GM19238 (cell line): ENCODE data around the gene LINC01488.

Source experiments
- DNase-seq: peaks from one replicate; pipeline ENCODE4 v3.0.0; 2011; ENCODE audit warnings: low spot score; ENCODE audit not compliant: insufficient read length

LINC01488 gene

DNA sequence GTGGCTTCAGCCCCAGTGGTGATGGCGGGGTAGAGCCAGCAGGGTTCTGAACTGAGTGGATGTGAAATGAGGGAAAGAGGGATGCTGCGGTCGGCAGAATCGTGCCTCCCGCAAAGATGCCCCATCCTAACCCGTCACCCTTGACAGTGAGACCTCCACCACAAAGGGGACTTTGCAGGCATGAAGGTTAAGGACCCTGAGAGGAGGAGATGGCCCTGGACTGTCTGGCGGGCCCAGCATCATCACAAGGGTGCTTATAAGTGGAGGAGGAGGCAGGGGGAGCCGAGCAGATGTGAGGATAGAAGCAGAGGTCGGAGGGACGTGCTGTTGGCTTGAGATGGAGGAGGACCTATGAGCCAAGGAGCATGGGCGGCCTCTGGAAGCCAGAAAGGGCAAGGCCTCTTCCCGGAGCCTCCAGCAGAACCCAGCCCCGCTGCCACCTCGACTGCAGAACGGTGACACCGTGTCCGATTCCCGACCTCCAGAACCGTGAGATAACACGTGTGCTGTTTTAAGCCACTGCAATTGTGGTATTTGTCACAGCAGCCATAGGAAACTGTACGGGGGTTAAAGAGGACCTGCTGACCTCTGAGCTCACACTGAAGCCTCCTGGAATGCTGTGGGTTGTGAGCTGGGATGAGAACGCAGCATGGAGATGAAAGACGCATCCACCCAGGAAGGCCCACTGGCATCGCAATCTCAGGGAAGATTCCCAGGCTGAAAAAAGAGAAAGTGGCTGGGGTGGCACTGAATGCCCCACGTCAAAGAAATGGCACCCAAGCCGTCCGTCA, 10.9 kb downstream of the LINC01488 start:
- DNase-seq: no peak

DNA sequence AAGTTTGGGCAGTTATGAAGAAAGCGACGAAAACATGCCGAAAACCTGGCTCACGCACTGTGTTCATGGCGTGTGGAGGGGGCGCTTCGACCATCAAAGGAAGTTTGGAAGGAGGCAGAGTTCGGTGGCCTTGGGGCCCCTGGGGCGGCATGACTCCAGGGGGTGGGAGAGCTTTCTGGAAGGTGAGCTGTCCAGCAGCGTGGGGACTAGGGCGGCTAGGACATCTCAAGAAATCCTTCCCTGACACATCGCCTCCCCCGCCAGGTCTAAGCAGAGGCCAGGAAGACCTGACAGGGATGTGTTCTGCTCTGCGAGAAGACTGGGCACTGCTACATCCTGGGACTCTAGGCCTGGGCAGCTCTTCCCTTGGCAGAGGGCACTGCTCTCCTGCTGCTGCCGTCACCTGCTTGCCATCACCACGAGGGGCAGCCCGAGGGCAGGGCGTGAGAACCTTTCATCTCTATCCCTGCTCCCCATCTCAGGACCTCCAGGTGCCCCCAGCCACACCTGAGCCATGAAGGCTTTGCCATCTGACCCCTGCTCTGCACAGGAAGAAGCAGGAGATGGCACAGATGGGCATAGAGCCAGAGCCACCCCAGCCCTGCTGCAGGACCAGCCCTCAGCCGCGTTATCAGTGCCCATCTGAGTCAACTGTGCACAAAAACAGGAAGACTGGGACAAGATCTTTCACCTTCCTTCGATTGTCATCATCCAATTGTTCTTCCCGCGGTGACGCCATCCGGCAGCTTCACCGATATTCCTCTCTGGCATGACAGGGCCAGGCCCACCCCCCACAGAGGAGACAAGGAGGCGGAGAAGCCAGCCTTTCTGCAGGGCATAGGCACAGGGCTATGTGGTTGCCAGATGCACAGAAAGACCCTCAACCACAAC, 12.7 kb downstream of the LINC01488 start:
- no peak for DNase-seq

DNA sequence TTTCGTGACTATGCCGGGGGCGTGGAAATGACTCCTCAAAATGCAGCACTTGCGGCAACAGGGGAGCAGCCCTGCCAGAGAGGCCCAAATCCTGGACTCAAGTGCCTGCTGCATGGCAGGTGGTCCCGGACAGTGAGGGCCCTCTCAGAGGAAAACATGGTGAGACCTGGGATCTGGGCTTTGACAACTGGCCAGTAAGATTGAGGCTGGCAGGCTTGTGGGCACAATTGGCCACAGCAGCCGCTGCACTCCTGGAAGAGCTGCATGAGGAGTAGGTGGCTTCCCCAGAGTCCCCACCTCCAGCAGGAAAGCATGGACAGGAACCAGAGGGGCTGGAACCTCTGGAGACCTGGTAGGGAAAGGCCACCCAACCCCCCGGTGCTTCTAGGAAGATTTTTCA, 13.4 kb downstream of the LINC01488 start:
- DNase-seq: no peak

DNA sequence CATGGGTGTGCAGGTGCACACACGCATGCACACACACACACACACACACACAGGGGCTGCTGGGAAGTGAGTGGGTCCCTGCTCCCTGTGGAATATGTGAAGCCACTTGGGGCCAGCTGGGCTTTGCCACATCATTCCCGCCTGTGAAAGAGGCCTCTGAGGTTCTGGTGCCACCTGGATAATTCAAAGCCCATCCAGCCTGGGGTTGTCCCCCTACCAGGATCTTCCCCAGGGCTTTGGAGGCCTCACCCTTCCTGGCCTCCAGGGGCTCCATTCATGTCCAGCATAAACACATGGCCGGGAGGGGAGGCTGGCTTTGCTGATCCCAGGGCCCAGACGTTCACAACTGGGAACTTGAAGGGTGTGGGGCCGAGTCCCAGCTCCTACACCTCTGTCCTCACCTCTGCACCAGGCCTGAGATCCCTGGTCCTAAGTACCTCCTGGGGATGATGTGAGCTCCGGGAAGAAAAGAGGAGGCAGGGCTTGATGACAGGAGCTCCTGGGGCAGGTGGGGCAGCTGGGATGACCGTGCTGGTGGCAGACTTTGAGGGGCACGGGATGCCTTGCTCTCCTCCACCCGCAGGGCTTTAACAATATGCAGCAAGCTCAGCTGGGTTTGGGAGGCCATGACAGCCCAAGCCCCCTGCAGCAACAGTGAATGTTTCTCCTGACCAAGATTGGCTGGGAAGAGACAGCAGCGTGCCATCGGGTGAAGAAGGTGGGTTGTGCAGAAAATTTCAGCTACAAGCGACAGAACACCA, 14.2 kb downstream of the LINC01488 start:
- no peak for DNase-seq

DNA sequence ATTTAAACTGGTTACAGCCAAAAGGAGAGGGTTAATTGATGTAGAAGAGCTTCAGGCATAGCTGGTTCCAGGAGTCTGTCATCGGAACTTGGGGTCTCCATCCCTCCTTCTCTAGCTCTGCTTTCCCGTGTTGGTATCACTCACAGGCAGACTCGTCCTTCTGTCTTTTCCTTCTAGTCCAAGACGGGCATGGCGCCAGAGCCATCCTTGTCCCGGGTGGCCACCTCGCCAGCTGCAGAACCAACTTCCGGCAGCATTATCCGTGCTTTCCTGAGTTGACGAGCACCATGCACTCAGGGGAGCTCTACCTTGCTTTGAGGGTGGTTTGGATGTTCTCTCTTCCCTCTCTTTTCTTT, 14.7 kb downstream of the LINC01488 start:
- DNase-seq: no peak

DNA sequence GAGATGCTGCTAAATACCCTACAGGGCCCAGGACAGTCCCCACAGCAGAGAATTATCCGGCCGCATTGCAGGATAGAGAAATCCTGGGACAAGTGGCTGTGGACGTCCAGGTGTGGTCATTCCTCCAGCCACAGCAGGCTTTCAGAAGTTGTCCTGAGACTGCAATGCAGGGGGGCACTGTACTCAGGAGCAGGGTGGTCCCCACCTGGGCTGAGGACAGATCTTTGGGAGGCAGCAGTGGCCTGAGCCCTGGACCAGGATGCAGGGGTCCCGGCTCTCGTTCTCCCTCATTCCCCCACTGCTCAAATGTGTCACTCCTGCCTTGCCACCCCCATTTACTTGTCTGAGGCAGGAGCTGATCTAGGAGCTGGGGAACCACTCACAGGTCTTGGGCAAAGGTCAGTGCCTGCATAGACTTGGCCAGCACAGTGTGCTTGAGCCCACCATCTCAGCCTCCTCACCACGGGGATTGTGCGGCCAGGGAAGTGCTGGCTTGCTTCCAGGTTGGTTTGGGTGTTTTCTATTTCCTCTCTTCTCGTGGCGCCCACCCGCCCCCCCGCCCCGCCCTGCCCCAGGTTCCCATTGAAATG, 15.3 kb downstream of the LINC01488 start:
- DNase-seq: no peak

DNA sequence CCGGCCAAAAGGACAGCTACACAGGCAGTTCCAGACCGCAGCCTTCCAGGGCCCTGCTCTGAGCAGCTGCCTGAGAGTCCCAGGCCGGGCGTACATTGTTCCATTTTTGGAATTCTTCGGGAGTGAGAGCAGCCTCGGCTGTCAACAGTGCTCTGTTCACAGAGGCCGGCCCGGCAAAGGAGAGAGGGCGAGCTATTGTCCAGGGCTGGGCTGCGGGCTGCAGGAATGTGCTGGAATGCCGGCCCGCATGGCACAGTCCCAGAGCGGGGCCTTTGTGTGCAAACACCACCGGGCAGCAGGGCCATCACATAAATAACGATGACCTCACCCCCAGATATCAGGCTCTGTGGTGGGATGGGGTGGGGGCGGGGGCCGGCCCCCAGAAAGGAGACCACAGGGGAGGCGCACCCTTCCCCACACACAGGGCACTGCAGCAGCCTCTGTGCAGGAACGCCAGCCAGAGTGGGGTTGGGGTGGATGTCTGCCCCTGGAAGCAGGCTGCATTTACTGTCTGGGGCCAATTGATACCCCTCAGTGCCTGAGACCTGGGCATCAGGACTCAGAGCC, 15.8 kb downstream of the LINC01488 start:
- no peak for DNase-seq

DNA sequence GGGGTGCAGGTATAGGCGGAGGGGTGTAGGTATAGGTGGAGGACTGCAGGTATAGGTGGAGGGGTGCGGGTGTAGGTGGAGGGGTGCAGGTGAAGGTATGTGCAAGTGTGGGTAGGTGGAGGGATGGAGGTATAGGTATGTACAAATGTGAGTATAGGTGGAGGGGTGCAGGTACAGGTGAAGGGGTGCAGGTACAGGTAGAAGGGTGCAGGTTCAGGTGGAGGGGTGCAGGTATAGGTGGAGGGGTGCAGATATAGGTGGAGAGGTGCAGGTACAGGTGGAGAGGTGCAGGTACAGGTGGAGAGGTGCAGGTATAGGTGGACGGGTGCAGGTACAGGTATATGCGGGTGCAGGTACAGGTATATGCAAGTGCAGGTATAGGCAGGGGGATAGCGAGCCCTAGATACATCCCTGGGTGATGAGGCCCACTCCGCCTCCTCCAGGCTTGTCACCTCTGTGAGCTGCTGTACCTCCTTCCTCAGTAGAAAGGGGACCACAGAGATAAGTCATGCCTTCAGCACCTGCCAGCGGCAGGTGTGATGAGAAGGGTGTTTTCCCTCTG, 17.2 kb downstream of the LINC01488 start:
- no peak for DNase-seq

DNA sequence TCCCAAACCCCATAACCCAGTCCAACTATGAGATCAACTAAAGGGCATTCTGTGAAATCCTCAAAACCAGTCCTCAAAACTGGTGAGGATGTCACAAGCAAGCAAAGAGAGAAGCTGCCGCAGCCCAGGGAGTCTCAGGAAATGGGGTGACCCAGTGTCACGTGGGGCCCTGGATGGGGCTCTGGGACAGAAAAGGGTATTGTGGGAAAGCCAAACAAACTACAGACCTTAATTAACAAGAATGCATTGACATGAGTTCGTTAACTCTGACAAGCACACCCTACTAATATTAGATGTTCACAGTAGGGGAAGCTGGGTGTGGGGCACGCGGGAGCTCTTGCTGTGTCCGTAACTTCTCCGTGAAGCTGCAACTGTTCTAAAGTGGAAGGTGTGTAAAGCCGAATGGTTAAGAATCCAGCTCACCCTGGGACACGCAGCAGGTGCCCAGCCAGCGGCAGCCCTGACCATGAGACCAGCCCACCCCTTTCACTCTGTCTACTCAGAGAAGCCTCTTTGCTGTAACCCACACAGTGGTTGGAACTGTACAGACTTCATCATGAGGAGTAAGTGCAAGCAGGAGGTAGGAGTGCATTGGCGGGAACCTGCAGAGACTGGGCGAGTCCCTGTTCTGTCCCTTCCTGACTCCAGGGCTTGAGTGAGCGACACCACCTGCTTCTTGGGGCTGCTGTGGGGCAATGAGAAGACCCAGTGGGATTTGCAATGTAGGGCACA, 17.9 kb downstream of the LINC01488 start:
- DNase-seq: no peak

DNA sequence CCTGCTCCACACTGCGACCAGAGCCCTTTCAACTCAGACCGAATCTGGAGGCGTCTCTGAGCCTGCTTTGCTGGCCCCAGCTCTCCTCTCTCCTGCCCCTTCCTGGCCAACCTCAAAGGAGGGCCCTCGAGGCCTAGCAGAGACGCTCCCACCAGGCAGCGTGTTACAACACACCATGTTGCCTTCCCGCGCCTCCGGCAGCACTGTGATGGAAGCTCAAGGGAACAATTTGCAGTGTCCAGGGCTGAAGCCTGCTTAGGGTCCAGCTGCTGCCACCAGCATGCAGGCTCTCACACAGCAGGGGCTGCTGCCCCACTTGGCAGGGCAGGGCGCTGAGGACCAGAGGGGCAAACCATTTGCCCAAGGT, 18.4 kb downstream of the LINC01488 start:
- DNase-seq: no peak

DNA sequence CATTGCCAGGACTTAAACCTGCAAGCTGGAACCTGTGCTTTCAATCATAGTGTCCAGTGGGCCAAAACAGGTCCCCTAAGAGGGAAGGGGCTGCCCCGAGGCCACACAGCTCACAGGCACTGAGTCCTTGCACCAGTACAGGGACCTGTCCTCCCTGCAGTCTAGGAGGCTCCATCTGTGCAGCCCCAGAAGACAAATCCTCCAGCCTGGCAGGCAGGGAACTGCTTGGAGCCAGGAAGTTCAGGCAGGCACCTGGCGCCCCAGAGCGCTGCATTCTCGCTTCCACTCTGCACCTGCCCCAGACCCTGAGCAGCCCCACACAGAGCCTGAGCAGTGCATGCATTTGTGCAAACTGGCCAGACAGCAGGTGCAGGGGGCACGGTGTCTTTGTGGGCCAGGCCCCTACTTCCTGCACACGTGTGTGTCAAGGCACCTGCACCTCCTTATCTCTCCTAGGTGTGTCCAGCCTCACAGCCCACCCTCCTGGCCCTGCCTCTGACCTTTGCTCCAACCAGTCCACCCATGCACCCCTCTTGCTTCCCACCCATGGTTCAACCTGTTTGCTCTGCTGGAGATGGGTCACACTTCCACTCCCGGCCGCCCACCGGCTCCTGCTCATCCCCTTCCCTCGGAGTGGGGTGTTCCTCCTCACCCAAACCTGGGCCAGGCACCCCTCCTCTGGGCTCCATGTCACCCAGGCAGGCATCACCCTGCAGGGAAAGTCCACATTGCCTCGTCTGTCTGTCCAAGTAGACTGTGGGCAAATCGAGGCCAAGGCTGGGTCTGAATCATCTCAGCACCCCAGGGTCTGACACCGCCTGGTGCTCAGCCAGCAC, 19.0 kb downstream of the LINC01488 start:
- DNase-seq: no peak

DNA sequence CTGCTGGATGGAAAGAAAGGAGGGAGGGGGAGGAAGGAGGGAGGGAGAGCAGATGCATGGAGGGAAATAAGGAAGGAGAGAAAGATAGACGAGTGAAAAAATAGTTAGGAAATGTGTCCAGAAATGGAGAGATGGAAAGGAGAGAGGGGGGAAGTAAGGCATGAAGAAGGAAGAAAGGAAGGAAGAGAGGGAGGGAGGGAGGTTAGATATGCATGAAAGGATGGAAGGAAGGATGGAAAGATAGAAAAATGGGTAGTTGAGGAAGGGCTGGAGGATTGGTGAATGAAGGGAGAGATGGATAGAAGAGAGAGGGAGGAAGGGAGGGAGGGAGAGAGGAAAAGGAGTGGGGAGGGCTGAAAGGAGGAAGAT, 19.6 kb downstream of the LINC01488 start:
- DNase-seq: no peak

DNA sequence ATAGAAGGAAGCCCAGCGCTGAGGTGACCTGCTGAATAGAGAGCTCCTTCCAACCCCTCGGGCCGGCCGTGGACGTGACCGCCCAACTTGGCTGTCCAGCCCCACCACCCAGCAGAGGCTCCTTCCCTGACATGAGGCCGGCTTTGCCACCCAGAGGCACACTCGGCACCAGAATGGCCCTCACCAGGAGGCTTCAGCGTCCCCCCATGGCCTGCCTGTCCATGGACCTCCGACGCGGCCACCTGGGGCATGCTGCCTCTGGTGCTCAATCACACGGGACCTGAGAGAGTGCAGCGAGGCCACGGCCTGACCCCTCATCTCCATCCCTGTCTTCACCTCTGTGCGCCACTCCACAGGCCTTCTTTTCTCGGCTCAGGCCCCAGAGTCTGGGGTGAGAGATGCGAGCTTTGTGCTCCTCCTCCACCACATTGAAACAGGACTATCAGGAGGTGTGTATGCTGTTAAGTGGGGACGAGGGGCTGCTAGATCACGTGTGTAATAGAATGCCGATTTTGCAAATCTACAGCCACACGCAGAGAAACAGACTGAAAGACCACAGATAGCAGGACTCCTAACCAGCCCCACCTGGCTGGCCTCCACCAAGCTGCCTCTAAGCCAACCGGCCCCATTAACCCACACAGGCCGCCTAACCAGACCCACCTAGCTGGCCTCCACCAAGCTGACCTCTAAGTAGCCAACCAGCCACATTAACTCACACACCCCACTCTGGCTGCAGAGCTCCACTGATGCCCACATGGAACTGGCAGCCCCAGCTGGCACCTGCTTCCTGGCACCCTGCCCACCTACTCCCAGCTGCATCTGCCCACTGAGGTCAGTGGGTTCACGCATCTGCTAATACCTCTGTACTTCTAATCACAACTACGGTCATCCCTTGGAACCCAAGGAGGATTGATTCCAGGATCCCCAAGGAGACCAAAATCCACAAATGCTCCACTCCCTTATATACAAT, 20.7 kb downstream of the LINC01488 start:
- no peak for DNase-seq

DNA sequence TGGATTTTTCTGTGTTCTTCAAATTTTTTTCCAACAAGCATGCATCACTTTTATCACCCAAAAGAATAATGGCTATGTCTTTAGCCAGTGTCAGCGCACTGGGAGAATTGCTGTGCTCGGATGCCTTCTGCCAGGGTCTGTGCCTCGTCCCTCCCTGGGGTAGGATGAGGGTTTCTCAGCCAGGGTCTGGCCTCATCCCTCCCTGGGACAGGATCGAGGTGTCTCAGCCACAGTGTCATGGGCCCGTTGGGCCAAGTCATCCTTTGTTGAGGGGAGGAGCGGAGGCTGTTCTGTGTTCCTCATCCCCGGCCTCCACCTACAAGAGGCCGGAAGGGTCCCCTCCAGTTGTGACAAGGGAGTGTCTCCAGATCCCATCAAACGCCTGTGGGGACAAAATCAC, 22.7 kb downstream of the LINC01488 start:
- DNase-seq: no peak

DNA sequence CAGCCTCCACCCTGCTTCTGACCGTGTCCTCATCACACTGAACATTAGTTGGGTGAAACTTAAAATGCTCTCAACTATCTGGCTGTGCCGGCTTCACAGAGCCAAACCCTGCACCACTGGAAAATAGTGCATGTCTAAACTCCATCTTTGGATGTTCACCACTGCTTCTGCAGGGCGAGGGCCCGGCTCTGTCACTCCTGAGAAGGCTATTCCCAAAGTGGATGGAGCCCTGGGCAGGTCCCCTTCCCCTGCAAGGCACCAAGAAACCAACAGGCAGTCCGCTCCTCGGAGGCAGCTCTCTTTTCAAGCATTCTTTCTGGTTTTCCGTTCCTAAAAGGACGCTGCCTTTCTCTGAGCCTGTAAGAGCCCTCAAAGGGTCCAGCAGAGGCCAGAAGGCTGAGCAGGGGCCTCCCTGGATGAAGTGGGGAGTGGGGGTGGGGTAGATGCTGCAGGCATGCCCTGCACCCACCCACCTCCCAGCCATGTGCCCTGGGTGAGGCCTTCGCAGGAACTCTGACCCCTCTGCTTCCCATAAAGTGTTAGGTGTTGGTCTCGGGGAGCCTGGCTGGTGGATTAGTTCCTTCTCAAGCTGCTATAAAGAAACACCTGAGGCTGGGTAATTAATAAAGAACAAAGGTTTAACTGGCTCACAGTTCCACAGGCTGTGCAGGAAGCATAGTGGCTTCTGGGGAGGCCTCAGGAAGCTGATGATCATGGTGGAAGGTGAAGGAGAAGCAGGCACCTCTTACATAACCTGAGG, 23.3 kb downstream of the LINC01488 start:
- DNase-seq: no peak

DNA sequence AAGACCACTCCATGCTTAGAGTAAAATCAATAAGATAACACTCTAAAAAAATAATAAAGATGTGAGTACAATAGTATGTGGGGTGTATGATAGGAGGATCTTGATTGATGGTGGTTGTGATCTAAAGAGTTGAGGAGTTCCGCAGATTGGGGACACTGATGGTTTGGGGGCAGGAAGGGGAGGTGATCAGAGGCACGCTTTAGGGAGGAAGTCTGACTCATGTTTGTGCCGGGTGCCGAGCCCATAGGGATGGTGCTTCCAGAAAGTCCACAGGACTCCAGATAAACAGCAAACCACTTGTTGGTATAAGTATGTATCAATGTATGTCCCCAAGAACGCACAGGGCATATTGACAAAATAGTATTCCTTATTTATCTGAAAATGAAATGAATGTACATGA, 27.5 kb downstream of the LINC01488 start:
- DNase-seq: no peak

DNA sequence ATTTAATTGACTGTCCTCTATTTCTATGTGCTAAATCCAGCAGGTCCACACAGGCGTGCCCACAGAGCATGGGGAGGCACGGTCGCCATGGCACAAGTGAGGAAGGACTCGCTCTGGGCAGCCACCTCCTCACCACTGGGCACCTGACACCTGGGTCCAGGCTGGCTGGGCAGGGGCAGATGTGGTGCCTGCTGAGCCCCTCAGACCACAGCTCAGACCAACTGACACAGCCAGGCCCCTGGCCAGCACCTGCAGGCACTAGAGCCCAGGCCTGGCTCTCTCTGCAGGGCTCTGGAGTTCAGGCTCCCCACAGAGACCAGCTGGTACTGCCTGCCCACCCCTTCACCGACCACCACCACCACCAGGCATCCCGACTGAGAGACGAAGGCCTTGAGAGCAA, 27.9 kb downstream of the LINC01488 start:
- DNase-seq: no peak
